ENCODE results near the gene CCDC158. TPM values are rescaled to one million over a fixed set of nuclear protein-coding genes. Genes with fewer than 3 reads are reported as not detected.

Gene CCDC158
- total RNA-seq, 2 experiments from 2014 or later = not detected

DNA sequence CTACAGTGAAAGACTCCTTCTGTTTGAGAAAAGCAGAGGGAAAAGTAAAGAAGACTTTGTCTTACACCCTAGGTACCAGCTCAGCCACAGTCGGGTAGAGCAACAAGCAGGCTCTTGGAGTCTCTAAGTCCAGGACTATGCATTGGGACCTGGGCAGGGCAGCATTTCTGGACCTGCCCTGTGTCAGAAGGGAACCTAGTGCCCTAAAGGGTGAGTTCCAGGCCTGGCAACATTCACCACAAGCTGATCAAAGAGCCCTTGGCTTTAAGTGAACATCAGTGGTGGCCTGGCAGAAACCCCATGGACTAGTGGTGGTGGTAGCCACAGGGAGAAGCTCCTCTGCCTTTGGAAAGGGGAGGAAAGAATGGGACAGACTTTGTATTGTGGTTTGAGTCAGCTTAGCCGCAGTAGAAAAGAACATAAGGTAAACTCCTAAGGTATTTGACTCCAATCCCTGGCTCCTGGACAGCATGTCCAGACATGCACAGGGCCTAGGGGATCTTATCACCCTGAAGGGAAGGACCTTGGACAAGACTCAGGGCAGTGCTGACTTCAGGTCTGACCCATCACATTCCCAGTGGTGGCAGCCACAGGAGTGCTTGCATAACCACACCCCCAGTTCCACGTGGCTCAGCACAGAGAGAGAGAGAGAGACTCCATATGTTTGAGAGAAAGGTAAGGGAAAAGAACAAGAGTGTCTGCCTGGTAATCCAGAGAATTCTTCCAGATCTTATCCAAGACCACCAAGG is 32.6 kb downstream of the CCDC158 start:
- Histone ChIP-seq H3K4me1 (ENCODE audit: insufficient read depth, low read length, poor library complexity, severe bottlenecking) (no peaks in the 10 kb centered on the region), H3K9me2 (ENCODE audit: insufficient read depth, low read length) (no peaks in the 10 kb centered on the region), H3K4me3 (ENCODE audit: low read depth, low read length, poor library complexity, severe bottlenecking) (no peak overlapping the region), H3K27ac (ENCODE audit: low read depth, low read length, poor library complexity, severe bottlenecking) (no peak overlapping the region), H2AFZ (ENCODE audit: low read length) (no peak overlapping the region), H3K9me3 (ENCODE audit: low read length) (no peaks in the 10 kb centered on the region), H3K36me3 (ENCODE audit: insufficient read depth, low read length) (no peaks in the 10 kb centered on the region), H3K79me2 (ENCODE audit: insufficient read depth, low read depth, low read length) (no peaks in the 10 kb centered on the region), H3K4me2 (ENCODE audit: low read length) (no peak overlapping the region), H4K20me1 (ENCODE audit: insufficient read depth, low read length) (no peaks in the 10 kb centered on the region)
- ChIA-PET CTCF (ENCODE audit: unreplicated experiment) (no interaction called here), POLR2A (interaction anchor here (0.7 to 1.4 kb wide), 2 partner anchors 10 to 12 kb away, joined by 3 to 11 read pairs; no protein-coding TSS in a partner anchor)
- TF ChIP-seq EZH2phosphoT487 (IDR thresholded peaks at IDR 0.05; ENCODE audit: borderline replicate concordance, low read depth, low read length) = no peak
- TF ChIP-seq, protein P1, sequence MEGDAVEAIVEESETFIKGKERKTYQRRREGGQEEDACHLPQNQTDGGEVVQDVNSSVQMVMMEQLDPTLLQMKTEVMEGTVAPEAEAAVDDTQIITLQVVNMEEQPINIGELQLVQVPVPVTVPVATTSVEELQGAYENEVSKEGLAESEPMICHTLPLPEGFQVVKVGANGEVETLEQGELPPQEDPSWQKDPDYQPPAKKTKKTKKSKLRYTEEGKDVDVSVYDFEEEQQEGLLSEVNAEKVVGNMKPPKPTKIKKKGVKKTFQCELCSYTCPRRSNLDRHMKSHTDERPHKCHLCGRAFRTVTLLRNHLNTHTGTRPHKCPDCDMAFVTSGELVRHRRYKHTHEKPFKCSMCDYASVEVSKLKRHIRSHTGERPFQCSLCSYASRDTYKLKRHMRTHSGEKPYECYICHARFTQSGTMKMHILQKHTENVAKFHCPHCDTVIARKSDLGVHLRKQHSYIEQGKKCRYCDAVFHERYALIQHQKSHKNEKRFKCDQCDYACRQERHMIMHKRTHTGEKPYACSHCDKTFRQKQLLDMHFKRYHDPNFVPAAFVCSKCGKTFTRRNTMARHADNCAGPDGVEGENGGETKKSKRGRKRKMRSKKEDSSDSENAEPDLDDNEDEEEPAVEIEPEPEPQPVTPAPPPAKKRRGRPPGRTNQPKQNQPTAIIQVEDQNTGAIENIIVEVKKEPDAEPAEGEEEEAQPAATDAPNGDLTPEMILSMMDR (conservative IDR thresholded peaks at IDR 0.05; ENCODE audit: low read length) = no peak
- intact Hi-C loops (cut with micrococcal nuclease; ENCODE audit: unreplicated experiment) = no loop called here
- no peak for DNase-seq (ENCODE audit: low spot score)
- BruUV-seq (replicated peaks) = no TSS peak

DNA sequence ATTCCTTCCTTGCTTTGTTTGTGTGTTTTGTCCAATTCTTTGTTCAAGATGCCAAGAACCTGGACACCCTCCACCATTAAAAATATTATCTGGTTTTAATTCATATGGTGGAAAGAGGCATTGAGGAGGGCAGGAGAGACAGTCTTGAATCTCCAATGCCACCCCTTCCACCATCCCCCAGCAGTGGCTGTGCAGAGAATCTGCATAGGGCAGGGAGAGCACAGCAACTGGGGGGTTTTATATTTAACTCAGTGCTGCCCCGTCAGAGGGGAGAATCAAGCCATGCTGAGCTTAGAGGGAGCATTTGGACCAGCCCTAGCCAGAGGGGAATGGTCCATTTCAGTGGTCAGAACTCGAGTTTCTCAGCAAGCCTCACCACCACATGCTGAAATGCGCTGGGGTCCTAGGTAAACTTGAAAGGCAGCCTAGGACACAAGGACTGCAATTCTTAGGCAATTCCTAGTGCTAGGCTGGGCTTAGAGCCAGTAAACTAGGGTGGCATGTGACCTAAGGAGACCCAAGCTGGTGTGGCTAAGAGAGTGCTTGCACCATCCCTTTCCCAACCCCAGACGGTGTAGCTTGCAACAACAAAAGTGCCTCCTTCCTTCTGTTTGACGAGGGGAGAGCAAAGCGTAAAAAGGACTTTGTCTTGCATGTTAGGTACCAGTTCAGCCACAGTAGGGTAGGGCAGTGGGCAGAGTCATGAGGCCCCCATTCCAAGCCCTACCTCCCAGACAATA is 34.2 kb downstream of the CCDC158 start:
- DNase-seq (ENCODE audit: low spot score) = no peak
- Histone ChIP-seq H3K4me1 (ENCODE audit: insufficient read depth, low read length, poor library complexity, severe bottlenecking) (no peaks in the 10 kb centered on the region), H4K20me1 (ENCODE audit: insufficient read depth, low read length) (no peaks in the 10 kb centered on the region), H3K9me2 (ENCODE audit: insufficient read depth, low read length) (no peaks in the 10 kb centered on the region), H3K4me3 (ENCODE audit: low read depth, low read length, poor library complexity, severe bottlenecking) (no peak overlapping the region), H3K36me3 (ENCODE audit: insufficient read depth, low read length) (no peaks in the 10 kb centered on the region), H3K4me2 (ENCODE audit: low read length) (no peak overlapping the region), H3K79me2 (ENCODE audit: insufficient read depth, low read depth, low read length) (no peaks in the 10 kb centered on the region), H3K9me3 (ENCODE audit: low read length) (no peaks in the 10 kb centered on the region), H3K27ac (ENCODE audit: low read depth, low read length, poor library complexity, severe bottlenecking) (no peak overlapping the region), H2AFZ (ENCODE audit: low read length) (no peak overlapping the region)
- POLR2A ChIA-PET = no interaction called here
- intact Hi-C loops (cut with micrococcal nuclease; ENCODE audit: unreplicated experiment) = no loop called here
- BruUV-seq (replicated peaks) = no TSS peak
- CTCF ChIA-PET (ENCODE audit: unreplicated experiment) = no interaction called here
- TF ChIP-seq, protein P1 (conservative IDR thresholded peaks at IDR 0.05; ENCODE audit: low read length) = no peak
- TF ChIP-seq EZH2phosphoT487 (IDR thresholded peaks at IDR 0.05; ENCODE audit: borderline replicate concordance, low read depth, low read length) = no peak

DNA sequence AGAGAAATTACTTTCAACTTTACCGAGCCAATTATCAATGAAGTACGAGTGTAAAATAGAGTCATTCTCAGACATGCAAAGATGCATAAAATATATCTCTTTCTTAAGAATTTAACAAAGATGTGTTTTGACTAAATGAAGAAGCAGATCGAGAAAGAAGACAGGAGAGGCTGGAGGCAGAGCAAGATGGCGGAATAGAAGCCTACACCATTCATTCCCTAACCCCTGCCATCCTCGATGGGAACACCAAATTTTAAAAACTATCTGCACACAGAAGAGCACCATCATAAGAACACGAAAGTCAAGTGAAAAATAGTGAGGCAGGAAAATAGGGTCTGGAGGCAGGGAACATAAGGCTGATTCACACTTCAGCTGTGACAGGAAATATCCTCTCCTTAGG is 35.0 kb downstream of the CCDC158 start:
- no peak for DNase-seq (ENCODE audit: low spot score)
- Histone ChIP-seq H4K20me1 (ENCODE audit: insufficient read depth, low read length) (no peaks in the 10 kb centered on the region), H3K79me2 (ENCODE audit: insufficient read depth, low read depth, low read length) (no peaks in the 10 kb centered on the region), H3K36me3 (ENCODE audit: insufficient read depth, low read length) (no peaks in the 10 kb centered on the region), H3K27ac (ENCODE audit: low read depth, low read length, poor library complexity, severe bottlenecking) (no peak overlapping the region), H3K4me3 (ENCODE audit: low read depth, low read length, poor library complexity, severe bottlenecking) (no peak overlapping the region), H3K4me1 (ENCODE audit: insufficient read depth, low read length, poor library complexity, severe bottlenecking) (no peaks in the 10 kb centered on the region), H3K4me2 (ENCODE audit: low read length) (no peak overlapping the region), H3K9me2 (ENCODE audit: insufficient read depth, low read length) (no peaks in the 10 kb centered on the region), H2AFZ (ENCODE audit: low read length) (no peak overlapping the region), H3K9me3 (ENCODE audit: low read length) (no peaks in the 10 kb centered on the region)
- ChIA-PET POLR2A (no interaction called here), CTCF (ENCODE audit: unreplicated experiment) (no interaction called here)
- intact Hi-C loops (cut with micrococcal nuclease; ENCODE audit: unreplicated experiment) = no loop called here
- BruUV-seq (replicated peaks) = no TSS peak
- TF ChIP-seq, protein P1 (conservative IDR thresholded peaks at IDR 0.05; ENCODE audit: low read length) = no peak
- TF ChIP-seq EZH2phosphoT487 (IDR thresholded peaks at IDR 0.05; ENCODE audit: borderline replicate concordance, low read depth, low read length) = no peak
